Measurements from ENCODE around the gene XCR1.

DNA sequence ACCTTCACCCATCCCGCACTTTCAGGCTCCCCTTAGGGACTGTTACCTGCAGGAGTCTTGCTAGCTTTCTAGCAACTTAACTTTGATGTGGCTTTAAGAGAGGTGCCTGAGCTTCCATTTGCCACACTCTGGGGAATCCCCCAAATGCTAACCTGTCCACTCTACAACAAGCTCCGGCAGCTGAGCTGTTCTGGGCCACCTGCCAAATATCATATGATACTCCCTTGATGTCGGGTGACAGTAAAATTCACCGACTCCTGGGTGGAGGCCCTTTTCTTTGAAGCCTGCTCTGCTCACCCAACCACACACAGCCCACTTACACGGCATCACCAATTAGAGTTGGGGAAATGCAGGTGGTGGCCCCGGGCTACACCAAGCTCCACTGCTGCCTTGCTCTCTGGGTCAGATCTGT lies 38.0 kb upstream of the XCR1 start:
- TF ChIP-seq, protein P1, sequence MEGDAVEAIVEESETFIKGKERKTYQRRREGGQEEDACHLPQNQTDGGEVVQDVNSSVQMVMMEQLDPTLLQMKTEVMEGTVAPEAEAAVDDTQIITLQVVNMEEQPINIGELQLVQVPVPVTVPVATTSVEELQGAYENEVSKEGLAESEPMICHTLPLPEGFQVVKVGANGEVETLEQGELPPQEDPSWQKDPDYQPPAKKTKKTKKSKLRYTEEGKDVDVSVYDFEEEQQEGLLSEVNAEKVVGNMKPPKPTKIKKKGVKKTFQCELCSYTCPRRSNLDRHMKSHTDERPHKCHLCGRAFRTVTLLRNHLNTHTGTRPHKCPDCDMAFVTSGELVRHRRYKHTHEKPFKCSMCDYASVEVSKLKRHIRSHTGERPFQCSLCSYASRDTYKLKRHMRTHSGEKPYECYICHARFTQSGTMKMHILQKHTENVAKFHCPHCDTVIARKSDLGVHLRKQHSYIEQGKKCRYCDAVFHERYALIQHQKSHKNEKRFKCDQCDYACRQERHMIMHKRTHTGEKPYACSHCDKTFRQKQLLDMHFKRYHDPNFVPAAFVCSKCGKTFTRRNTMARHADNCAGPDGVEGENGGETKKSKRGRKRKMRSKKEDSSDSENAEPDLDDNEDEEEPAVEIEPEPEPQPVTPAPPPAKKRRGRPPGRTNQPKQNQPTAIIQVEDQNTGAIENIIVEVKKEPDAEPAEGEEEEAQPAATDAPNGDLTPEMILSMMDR (IDR thresholded peaks at IDR 0.05): no peak
- TF ChIP-seq POLR2A (IDR thresholded peaks at IDR 0.05): no peak
